Liver (tissue), 9 donors: ENCODE data around the gene CCL28. TPM values are rescaled to one million over a fixed set of nuclear protein-coding genes. Genes with fewer than 3 reads are reported as not detected.
A peak's percentile ranks its signal among the peaks of the same experiment; 100 is the strongest.

Experiments used
- DNase-seq: peaks from one replicate; pipeline ENCODE4 v3.0.0-alpha.2; 2017; ENCODE audit warnings: low spot score
- H3K27ac ChIP-seq, 2 donors: one replicate each; pipeline ENCODE4 v1.7.0; 2013; ENCODE audit warnings: inconsistent platforms in 2 of 2, low read length in 2 of 2, control low read depth in 1 of 2, low read depth in 1 of 2, mild to moderate bottlenecking in 1 of 2
- H3K27me3 ChIP-seq, 4 donors: one replicate each; pipeline versions ENCODE4 v1.6.1 to v1.7.0; 2013; ENCODE audit warnings: low read length in 3 of 4, inconsistent platforms in 1 of 4, mild to moderate bottlenecking in 1 of 4, moderate library complexity in 1 of 4; ENCODE audit not compliant: control insufficient read depth in 4 of 4, insufficient read depth in 4 of 4
- H3K36me3 ChIP-seq, 4 donors: one replicate each; pipeline versions ENCODE4 v1.6.1 to v1.7.0; 2013; ENCODE audit warnings: low read length in 3 of 4, mild to moderate bottlenecking in 3 of 4, low read depth in 1 of 4, moderate library complexity in 1 of 4; ENCODE audit not compliant: control insufficient read depth in 4 of 4, insufficient read depth in 3 of 4
- H3K4me1 ChIP-seq, 4 donors: one replicate each; pipeline versions ENCODE4 v1.6.1 to v1.7.0; 2013; ENCODE audit warnings: low read length in 3 of 4, mild to moderate bottlenecking in 3 of 4, moderate library complexity in 1 of 4; ENCODE audit not compliant: control insufficient read depth in 4 of 4, insufficient read depth in 4 of 4
- H3K4me3 ChIP-seq, 3 donors: one replicate each; pipeline versions ENCODE4 v1.6.1 to v1.7.0; 2013; ENCODE audit warnings: low read length in 3 of 3, control low read depth in 1 of 3, low read depth in 1 of 3, mild to moderate bottlenecking in 1 of 3
- H3K9ac ChIP-seq, 2 donors: one replicate each; pipeline ENCODE4 v1.7.0; 2013; ENCODE audit warnings: low read length in 2 of 2, mild to moderate bottlenecking in 2 of 2, moderate library complexity in 2 of 2, control low read depth in 1 of 2, low read depth in 1 of 2
- H3K9me3 ChIP-seq, 4 donors: one replicate each; pipeline versions ENCODE4 v1.6.1 to v1.7.0; 2013; ENCODE audit warnings: low read length in 3 of 4; ENCODE audit not compliant: control insufficient read depth in 4 of 4
- EGR1 ChIP-seq, 2 donors: IDR thresholded peaks; 2 replicates each; pipeline ENCODE4 v1.6.1; 2016 to 2018; ENCODE audit warnings: antibody characterized with exemption in 2 of 2, low read depth in 2 of 2
- FOXA1 ChIP-seq: IDR thresholded peaks from 2 replicates; pipeline ENCODE4 v1.6.1; 2016; ENCODE audit warnings: antibody characterized with exemption
- FOXA2 ChIP-seq: IDR thresholded peaks from 2 replicates; pipeline ENCODE4 v1.6.1; 2016; ENCODE audit warnings: antibody characterized with exemption
- GABPA ChIP-seq, 2 donors: IDR thresholded peaks in 1 of 2; conservative IDR thresholded peaks in 1 of 2; 2 replicates each; pipeline ENCODE4 v1.6.1; 2016; ENCODE audit warnings: antibody characterized with exemption in 2 of 2, mild to moderate bottlenecking in 1 of 2, moderate library complexity in 1 of 2
- HNF4A ChIP-seq, 2 donors: conservative IDR thresholded peaks; 2 replicates each; pipeline ENCODE4 v1.6.1; 2016; ENCODE audit warnings: antibody characterized with exemption in 2 of 2, mild to moderate bottlenecking in 2 of 2
- HNF4G ChIP-seq: IDR thresholded peaks from 2 replicates; pipeline ENCODE4 v1.6.1; 2016; ENCODE audit warnings: antibody characterized with exemption
- JUND ChIP-seq, 2 donors: IDR thresholded peaks; 2 replicates each; pipeline ENCODE4 v1.6.1; 2016; ENCODE audit warnings: antibody characterized with exemption in 2 of 2
- NR2F2 ChIP-seq: IDR thresholded peaks from 2 replicates; pipeline ENCODE4 v1.6.1; 2016; ENCODE audit warnings: antibody characterized with exemption
- RAD21 ChIP-seq, 2 donors: IDR thresholded peaks; 2 replicates each; pipeline ENCODE4 v1.6.1; 2016; ENCODE audit warnings: antibody characterized with exemption in 2 of 2, mild to moderate bottlenecking in 2 of 2
- REST ChIP-seq: IDR thresholded peaks from 2 replicates; pipeline ENCODE4 v1.6.1; 2016; ENCODE audit warnings: antibody characterized with exemption, mild to moderate bottlenecking
- RXRA ChIP-seq, 2 donors: IDR thresholded peaks; 2 replicates each; pipeline ENCODE4 v1.6.1; 2017 to 2018; ENCODE audit warnings: antibody characterized with exemption in 2 of 2, mild to moderate bottlenecking in 1 of 2
- TAF1 ChIP-seq: conservative IDR thresholded peaks from 2 replicates; pipeline ENCODE4 v1.6.1; 2016; ENCODE audit warnings: antibody characterized with exemption, mild to moderate bottlenecking
- YY1 ChIP-seq: IDR thresholded peaks from 2 replicates; pipeline ENCODE4 v1.6.1; 2016; ENCODE audit warnings: antibody characterized with exemption, mild to moderate bottlenecking
- ZBTB33 ChIP-seq: IDR thresholded peaks from 2 replicates; pipeline ENCODE4 v1.6.1; 2016; ENCODE audit warnings: antibody characterized with exemption
- WGBS: extraction: QIAGEN DNeasy Blood & Tissue Kit; methylation state at CpG from one replicate; pipeline ENCODE4 v1.1.7; 2013; 5-methylcytosine and 5-hydroxymethylcytosine counted together
- polyA plus RNA-seq, 2 donors: library from polyadenylated mRNA; stranded (reverse) in 1 of 2; unstranded in 1 of 2; fragments of 200-250 nt in 1 of 2; fragments of >200 nt in 1 of 2; fragmentation: Nextera tagmentation in 1 of 2; extraction: Ambion mirVana in 1 of 2; gene quantifications; one replicate each; pipeline versions ENCODE4 v1.2.1 to v1.2.3, GENCODE V29; 2013 to 2015
- total RNA-seq, 2 donors: library from RNA; depleted of rRNA; stranded (reverse); fragments of >200 nt; gene quantifications; one replicate each; pipeline ENCODE4 v1.2.3, GENCODE V29; 2014
- TF ChIP-seq, protein P1 (sequence below): IDR thresholded peaks from 2 replicates; pipeline ENCODE4 v1.6.1; 2016; ENCODE audit warnings: antibody characterized with exemption
- TF ChIP-seq, protein P2 (sequence below): fragments of 150-350 bp; IDR thresholded peaks from 2 replicates; pipeline ENCODE4 v1.5.1; 2017; ENCODE audit warnings: improper control_type of control experiment, low read depth, low read length; ENCODE audit not compliant: missing input control
- donor health status: healthy.
- donor health status: healthy.
- donor health status: healthy.
- donor health status: healthy.
- donor health status: healthy.

Gene CCL28
- total and polyA plus RNA-seq, 4 donors, result 0.37 to 1.2 (median 0.81) TPM

- H3K27ac ChIP-seq, result no peak overlapping the region
- TF ChIP-seq EGR1 (IDR thresholded peaks at IDR 0.05; ENCODE audit: low read depth in 2 of 2) (no peak), GABPA (IDR thresholded peaks at IDR 0.05 in 1 of 2, conservative IDR thresholded peaks at IDR 0.05 in 1 of 2) (no peak), HNF4G (no peak), RXRA (IDR thresholded peaks at IDR 0.05) (no peak), HNF4A (conservative IDR thresholded peaks at IDR 0.05) (no peak), FOXA1 (no peak), RAD21 (IDR thresholded peaks at IDR 0.05) (no peak), TAF1 (no peak), FOXA2 (no peak), JUND (IDR thresholded peaks at IDR 0.05) (no peak)
- TF ChIP-seq, protein P1, sequence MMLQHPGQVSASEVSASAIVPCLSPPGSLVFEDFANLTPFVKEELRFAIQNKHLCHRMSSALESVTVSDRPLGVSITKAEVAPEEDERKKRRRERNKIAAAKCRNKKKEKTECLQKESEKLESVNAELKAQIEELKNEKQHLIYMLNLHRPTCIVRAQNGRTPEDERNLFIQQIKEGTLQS, result no peak
- TF ChIP-seq, protein P2, sequence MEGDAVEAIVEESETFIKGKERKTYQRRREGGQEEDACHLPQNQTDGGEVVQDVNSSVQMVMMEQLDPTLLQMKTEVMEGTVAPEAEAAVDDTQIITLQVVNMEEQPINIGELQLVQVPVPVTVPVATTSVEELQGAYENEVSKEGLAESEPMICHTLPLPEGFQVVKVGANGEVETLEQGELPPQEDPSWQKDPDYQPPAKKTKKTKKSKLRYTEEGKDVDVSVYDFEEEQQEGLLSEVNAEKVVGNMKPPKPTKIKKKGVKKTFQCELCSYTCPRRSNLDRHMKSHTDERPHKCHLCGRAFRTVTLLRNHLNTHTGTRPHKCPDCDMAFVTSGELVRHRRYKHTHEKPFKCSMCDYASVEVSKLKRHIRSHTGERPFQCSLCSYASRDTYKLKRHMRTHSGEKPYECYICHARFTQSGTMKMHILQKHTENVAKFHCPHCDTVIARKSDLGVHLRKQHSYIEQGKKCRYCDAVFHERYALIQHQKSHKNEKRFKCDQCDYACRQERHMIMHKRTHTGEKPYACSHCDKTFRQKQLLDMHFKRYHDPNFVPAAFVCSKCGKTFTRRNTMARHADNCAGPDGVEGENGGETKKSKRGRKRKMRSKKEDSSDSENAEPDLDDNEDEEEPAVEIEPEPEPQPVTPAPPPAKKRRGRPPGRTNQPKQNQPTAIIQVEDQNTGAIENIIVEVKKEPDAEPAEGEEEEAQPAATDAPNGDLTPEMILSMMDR, result no peak
- H3K9ac ChIP-seq, result no peak overlapping the region
- no peak overlapping the region for H3K4me3 ChIP-seq
- H3K36me3 ChIP-seq, result no peaks in the 10 kb centered on the region
- peaks cover 0 to 9% (median 3%) of the 10 kb centered on the region in 4 donors for H3K4me1 ChIP-seq
- no peak for DNase-seq
- no peaks in the 10 kb centered on the region for H3K27me3 ChIP-seq
- peaks cover 0 to 11% (median 2%) of the 10 kb centered on the region in 4 donors for H3K9me3 ChIP-seq
Observed at GRCh38 chr5:43358726-43359125, 53.5 kb downstream of the CCL28 start.

DNA sequence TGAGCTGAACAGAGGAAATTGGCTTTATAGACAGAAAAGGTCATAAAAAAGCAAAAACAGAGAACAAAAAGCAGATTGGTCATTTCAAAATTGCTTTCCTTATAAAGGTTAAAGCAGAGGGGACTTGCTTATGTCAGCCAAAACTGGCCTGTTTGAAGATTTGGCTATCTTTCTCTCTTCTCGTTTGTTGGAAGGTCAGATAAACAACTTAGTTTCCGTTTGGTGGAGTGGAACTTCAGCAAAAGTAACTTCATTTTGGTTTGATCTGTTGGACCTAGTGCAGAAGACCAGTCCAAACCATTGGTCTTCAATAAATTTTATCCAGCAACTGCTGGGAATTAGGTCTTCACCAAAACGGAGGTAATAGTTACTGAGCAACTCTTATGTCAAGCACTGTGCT is 53.9 kb downstream of the CCL28 start:
- H3K27ac ChIP-seq, result no peak overlapping the region
- peaks cover 0 to 11% (median 2%) of the 10 kb centered on the region in 4 donors for H3K9me3 ChIP-seq
- H3K4me3 ChIP-seq, result no peak overlapping the region
- H3K4me1 ChIP-seq, result peaks cover 0 to 9% (median 3%) of the 10 kb centered on the region in 4 donors
- no peaks in the 10 kb centered on the region for H3K36me3 ChIP-seq
- no peaks in the 10 kb centered on the region for H3K27me3 ChIP-seq
- peak in 1 of 2 donors; percentile 13 for TF ChIP-seq HNF4A (conservative IDR thresholded peaks at IDR 0.05)
- TF ChIP-seq REST, result no peak
- no peak for TF ChIP-seq YY1
- 29% methylated on average over 3 of the region's 3 CpGs for WGBS
- no peak for DNase-seq
- no peak overlapping the region for H3K9ac ChIP-seq

GRCh38 chr5:43357878-43358281 is 54.3 kb downstream of the CCL28 start:
- H3K9me3 ChIP-seq, result peaks cover 0 to 11% (median 2%) of the 10 kb centered on the region in 4 donors
- no peaks in the 10 kb centered on the region for H3K36me3 ChIP-seq
- H3K27me3 ChIP-seq, result no peaks in the 10 kb centered on the region
- DNase-seq, result no peak
- no peak overlapping the region for H3K27ac ChIP-seq
- TF ChIP-seq FOXA1, result no peak
- TF ChIP-seq YY1, result no peak
- no peak for TF ChIP-seq GABPA (IDR thresholded peaks at IDR 0.05 in 1 of 2, conservative IDR thresholded peaks at IDR 0.05 in 1 of 2)
- no peak for TF ChIP-seq TAF1
- no peak for TF ChIP-seq EGR1 (IDR thresholded peaks at IDR 0.05; ENCODE audit: low read depth in 2 of 2)
- no peak for TF ChIP-seq FOXA2
- TF ChIP-seq, protein P1, result no peak
- TF ChIP-seq ZBTB33, result no peak
- no peak for TF ChIP-seq RAD21 (IDR thresholded peaks at IDR 0.05)
- no peak for TF ChIP-seq HNF4A (conservative IDR thresholded peaks at IDR 0.05)
- TF ChIP-seq NR2F2, result no peak
- no peak overlapping the region for H3K4me3 ChIP-seq
- H3K9ac ChIP-seq, result no peak overlapping the region
- 82% methylated on average over 3 of the region's 3 CpGs for WGBS
- H3K4me1 ChIP-seq, result peaks cover 0 to 9% (median 3%) of the 10 kb centered on the region in 4 donors
